ENCODE data around the gene TST.

TST gene

GRCh38 chr22:37039466-37039865, 20.2 kb upstream of the TST start:
- Histone ChIP-seq H3K27me3 (replicated peaks; ENCODE audit: control insufficient read depth, insufficient read depth, low read length) (no peaks in the 10 kb centered on the region), H3K36me3 (ENCODE audit: control insufficient read depth, insufficient read depth, low read length) (no peaks in the 10 kb centered on the region), H3K4me3 (replicated peaks; ENCODE audit: low read depth, low read length) (no peak overlapping the region)
- TF ChIP-seq CTCF (IDR thresholded peaks at IDR 0.05; ENCODE audit: insufficient read depth, low read length, poor library complexity, severe bottlenecking), result no peak
- DNase-seq (ENCODE audit: extremely low read depth, insufficient read length), result no peak

- DNase-seq (ENCODE audit: extremely low read depth, insufficient read length), result no peak
- no peak for TF ChIP-seq CTCF (IDR thresholded peaks at IDR 0.05; ENCODE audit: insufficient read depth, low read length, poor library complexity, severe bottlenecking)
- no peaks in the 10 kb centered on the region for H3K36me3 ChIP-seq (ENCODE audit: control insufficient read depth, insufficient read depth, low read length)
- no peaks in the 10 kb centered on the region for H3K27me3 ChIP-seq (replicated peaks; ENCODE audit: control insufficient read depth, insufficient read depth, low read length)
- no peak overlapping the region for H3K4me3 ChIP-seq (replicated peaks; ENCODE audit: low read depth, low read length)
Measured at GRCh38 chr22:37037669-37038068, 18.4 kb upstream of the TST start.

- no peaks in the 10 kb centered on the region for H3K36me3 ChIP-seq (ENCODE audit: control insufficient read depth, insufficient read depth, low read length)
- no peak overlapping the region for H3K4me3 ChIP-seq (replicated peaks; ENCODE audit: low read depth, low read length)
- no peak for TF ChIP-seq CTCF (IDR thresholded peaks at IDR 0.05; ENCODE audit: insufficient read depth, low read length, poor library complexity, severe bottlenecking)
- no peaks in the 10 kb centered on the region for H3K27me3 ChIP-seq (replicated peaks; ENCODE audit: control insufficient read depth, insufficient read depth, low read length)
- DNase-seq (ENCODE audit: extremely low read depth, insufficient read length), result no peak
Measured at GRCh38 chr22:37036655-37037377, 17.6 kb upstream of the TST start.

- DNase-seq (ENCODE audit: extremely low read depth, insufficient read length), result no peak
- TF ChIP-seq CTCF (IDR thresholded peaks at IDR 0.05; ENCODE audit: insufficient read depth, low read length, poor library complexity, severe bottlenecking), result no peak
- no peaks in the 10 kb centered on the region; the same call in 1 of the 2 replicates for H3K36me3 ChIP-seq (ENCODE audit: control insufficient read depth, insufficient read depth, low read length)
- no peaks in the 10 kb centered on the region for H3K27me3 ChIP-seq (replicated peaks; ENCODE audit: control insufficient read depth, insufficient read depth, low read length)
- H3K4me3 ChIP-seq (replicated peaks; ENCODE audit: low read depth, low read length), result no peak overlapping the region
Measured at GRCh38 chr22:37033605-37034430, 14.6 kb upstream of the TST start.

GRCh38 chr22:37032535-37033460, 13.6 kb upstream of the TST start:
- no peak for DNase-seq (ENCODE audit: extremely low read depth, insufficient read length)

More at GRCh38 chr22:37032535-37033460, 13.6 kb upstream of the TST start:
- H3K27me3 ChIP-seq (replicated peaks; ENCODE audit: control insufficient read depth, insufficient read depth, low read length), result no peaks in the 10 kb centered on the region
- no peak overlapping the region for H3K4me3 ChIP-seq (replicated peaks; ENCODE audit: low read depth, low read length)
- no peaks in the 10 kb centered on the region; the same call in 1 of the 2 replicates for H3K36me3 ChIP-seq (ENCODE audit: control insufficient read depth, insufficient read depth, low read length)
- no peak for TF ChIP-seq CTCF (IDR thresholded peaks at IDR 0.05; ENCODE audit: insufficient read depth, low read length, poor library complexity, severe bottlenecking)
